GM18951 (cell line): Measurements from ENCODE around the gene C10orf71.

Source experiments
- POLR2A ChIP-seq: IDR thresholded peaks from 4 replicates; pipeline ENCODE4 v1.6.1; 2011; ENCODE audit warnings: mild to moderate bottlenecking; ENCODE audit not compliant: insufficient read length, insufficient read depth; ENCODE audit errors: extremely low read depth
- in situ Hi-C: fragments of 300-500 bp; cut with MboI; formaldehyde crosslinking; loops from one replicate; pipeline ENCODE4 v1.12.0; 2022; ENCODE audit warnings: low sequenced_read_pairs, mixed read lengths, inconsistent platforms; ENCODE audit not compliant: unreplicated experiment

The C10orf71 gene

DNA sequence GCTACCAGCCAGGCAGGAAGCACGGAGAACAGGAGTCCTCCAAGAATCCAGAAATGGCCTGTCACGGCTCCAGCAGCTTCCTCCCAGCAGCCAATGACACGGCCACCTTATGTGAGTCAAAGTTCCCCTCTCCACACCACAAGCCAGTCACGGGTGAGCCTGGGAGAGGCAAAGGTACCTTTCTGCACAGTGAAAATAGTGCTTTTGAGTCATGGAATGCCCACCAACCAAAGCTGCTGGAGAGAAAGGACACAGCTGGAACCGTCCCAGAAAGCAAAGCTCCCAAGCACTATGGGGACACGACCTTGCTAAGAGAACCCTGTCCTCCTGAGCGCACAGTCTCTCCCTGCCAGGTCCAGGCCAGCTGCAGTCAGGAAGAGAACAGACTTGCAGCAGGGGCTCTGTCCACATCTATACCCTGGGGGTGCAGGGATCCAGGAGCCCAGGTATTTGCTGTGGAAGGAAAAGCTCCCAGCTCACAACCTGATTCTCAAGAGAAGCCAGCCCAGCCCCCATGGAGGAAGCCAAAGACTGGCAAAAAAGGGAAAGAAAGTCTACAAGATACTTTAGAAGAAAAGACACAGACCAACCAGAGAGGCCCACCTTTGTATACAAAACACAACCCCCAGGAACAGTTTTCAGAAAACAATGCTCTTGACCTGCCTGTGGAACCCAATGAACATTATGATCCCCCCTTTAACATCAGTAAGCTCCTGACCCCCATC, 24.4 kb downstream of the C10orf71 start:
- TF ChIP-seq POLR2A, result no peak
- in situ Hi-C loops, result no loop called here

- in situ Hi-C loops, result no loop called here
- no peak for TF ChIP-seq POLR2A
Observed at GRCh38 chr10:49323896-49324270, 24.9 kb downstream of the C10orf71 start.

- no peak for TF ChIP-seq POLR2A
- in situ Hi-C loops, result no loop called here
Observed at GRCh38 chr10:49324711-49325110, 25.7 kb downstream of the C10orf71 start.

DNA sequence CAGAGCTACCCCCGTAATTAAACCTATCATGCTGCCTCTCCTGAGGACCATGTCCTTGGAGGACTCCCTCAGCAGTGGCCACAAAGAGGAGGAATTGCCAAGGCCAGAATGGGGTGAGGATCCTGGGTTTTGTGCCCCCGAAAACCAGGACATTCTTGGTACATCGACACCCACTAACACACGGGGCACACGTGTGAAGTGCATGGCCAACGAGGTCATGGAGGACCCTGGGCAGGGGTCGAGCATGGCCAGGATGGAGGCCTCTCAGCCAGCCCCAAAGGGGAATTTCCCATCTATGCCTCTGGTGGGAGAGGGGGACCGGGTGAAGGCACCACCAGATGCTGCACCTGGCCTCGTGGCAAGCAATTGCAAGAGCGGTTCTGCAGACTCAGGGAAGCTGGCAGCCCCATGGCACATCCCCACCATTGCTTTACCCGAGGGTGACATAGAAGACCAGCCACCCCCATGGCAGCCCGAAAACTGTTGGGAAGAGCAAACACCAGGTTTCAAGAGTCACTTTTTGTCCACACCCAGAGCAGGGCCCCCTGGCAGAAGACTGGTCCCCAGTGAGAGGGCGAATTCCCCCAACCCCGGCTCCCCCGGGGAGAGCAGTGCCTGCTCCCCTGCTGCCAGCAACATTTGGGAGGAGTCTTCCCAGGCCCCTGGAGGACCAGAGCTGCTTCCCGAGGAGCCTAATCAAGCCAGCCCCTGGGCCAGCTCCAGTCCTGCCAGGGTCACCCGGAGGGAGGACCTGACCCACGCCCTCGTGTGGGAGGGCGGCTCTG, 26.4 kb downstream of the C10orf71 start:
- in situ Hi-C loops, result no loop called here
- TF ChIP-seq POLR2A, result no peak

DNA sequence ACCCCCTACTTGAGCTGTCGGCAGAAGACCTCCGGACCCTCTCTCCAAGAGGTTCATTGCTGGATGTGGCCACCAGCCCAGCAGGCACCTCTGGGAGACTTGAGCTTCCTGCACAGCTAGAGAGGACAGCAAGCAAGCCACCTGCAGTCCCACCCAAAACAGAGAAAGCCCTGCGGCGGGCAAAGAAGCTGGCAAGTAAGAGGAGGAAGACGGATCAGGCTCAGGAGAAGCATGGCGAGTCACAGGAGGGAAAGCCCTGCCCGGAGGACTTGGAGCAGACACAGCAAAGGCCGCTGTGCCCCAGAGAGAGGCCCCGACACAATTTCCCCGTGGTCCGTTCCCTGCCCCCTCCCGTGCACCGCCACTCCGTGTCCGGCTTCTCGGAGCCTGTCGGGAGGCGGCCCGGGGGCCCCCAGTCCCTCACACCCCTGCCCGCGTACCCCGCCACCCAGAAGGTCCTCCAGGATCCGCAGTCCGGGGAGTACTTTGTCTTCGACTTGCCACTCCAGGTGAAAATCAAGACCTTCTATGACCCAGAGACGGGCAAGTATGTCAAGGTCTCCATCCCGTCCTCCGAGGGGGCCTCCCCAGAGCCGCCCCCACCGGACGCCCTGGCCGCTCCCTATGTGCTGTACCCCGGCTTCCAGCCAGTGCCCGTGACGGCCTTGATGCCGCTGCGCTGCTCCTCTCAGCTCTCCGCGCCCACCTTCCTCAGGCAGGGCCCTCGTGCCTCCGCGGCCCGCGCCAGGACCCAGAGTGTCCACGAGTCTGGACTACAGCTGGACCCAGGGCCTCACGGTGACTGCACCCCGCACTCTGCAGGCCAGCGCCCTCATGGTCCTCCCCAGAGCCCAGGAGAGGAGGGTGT, 27.2 kb downstream of the C10orf71 start:
- in situ Hi-C loops, result no loop called here
- no peak for TF ChIP-seq POLR2A

DNA sequence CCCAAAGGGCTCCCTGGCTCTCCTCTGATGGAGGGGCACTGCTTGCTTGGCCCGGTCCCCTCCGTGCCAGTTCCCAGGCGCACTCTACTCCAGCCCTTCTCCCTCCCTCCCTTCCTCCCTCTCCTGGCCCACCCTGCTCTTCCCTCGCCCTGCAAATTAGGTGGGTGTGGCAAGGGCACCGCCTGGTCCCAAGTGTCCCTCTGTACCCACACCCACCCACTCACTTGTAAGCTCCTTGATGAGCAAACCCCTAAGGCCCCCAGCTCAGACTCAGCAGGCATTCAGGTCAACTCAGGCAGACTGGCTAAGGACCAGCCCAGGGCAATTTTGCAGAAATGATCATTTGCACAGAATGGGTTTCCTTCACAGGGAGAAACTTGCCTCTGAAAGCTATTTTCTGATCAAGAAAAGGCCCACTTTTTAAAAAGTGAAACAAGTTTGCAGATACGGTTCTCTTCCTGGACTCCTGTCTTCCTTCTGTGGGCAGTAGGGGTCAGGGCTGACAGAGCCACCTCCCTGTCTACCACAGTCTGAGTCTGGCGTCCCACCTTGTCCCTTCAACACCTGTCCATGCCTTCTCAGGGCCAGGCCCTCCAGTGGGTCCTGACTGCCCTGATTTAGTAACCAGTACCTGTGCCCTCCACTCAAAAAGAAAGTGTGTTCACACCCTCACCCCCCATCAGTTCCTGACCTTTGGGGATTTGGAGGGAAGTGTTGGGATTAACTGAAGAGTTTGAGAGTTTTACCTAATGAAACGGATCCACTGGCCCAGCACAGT, 28.3 kb downstream of the C10orf71 start:
- in situ Hi-C loops, result no loop called here
- no peak for TF ChIP-seq POLR2A

GRCh38 chr10:49328401-49329145, 29.6 kb downstream of the C10orf71 start:
- no peak for TF ChIP-seq POLR2A
- in situ Hi-C loops, result no loop called here

GRCh38 chr10:49329146-49329505, 30.2 kb downstream of the C10orf71 start:
- in situ Hi-C loops, result no loop called here
- TF ChIP-seq POLR2A, result no peak

DNA sequence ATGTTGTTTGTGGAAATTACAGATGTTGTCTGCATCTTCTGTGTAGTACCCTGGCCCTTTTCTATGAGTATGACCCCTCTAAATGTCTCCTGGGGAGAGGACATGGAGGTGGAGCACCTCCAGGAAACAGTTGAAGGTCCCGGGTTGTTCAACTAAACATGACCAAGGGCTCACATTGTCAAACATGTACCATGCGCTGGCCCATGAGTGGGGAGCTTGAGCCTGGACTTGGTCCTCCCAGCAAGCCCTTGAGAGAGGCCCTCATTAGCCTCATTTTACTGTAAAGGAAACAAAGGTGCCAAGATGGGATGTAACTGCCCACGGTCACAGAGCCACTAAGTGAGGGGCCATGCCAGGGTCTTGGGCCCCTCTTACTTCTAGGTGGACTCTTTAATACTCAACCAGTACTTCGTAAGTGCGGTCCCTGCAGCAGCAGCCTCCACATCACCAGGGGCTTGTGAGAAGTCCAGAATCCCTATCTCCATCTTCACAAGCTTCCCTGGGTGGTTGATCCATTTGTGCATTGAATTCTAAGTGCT, 31.2 kb downstream of the C10orf71 start:
- in situ Hi-C loops, result no loop called here
- no peak for TF ChIP-seq POLR2A

- no peak for TF ChIP-seq POLR2A
- in situ Hi-C loops, result no loop called here
Observed at GRCh38 chr10:49331431-49331830, 32.5 kb downstream of the C10orf71 start.

DNA sequence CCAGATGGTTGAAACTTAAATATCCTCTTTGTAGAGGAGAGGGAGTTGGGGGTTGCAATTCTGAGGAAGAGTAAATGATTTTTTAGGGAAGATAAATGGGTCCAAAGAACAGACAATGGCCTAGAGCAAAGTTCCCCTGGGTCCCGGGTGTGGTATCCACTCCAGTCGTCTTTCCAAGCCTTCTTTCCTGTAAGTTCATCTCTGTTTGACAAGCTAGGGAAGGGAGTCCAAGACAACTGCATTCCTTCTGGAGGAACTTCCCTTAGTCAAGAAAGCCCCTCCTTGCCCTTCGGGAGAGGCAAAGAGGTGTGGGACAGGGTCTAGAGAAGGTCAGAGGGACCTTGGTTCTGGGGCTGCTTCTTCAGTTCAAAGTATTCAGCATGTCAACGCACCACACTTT, 33.4 kb downstream of the C10orf71 start:
- in situ Hi-C loops, result no loop called here
- no peak for TF ChIP-seq POLR2A

DNA sequence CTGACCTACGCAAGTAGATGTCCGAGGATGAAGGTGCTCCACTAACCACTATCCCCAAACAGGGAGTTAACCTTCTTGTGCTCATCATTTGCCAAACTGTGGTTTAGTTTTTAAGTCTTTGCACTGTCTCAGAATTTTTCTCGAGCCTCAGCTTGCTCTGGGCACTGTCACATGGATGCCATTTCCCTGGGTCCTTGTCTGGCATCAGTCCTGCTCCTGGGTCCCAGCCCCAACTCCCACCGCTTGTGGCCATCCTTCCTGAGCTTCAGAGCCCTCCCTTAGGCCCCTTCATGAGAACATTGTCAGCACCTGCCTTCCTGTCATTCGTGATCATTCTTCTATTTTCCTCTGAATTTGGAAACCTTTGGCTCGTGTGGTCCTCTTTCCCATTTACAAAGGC, 33.8 kb downstream of the C10orf71 start:
- no peak for TF ChIP-seq POLR2A
- in situ Hi-C loops, result no loop called here
